ENCODE results near the gene TMUB1. TPM values are rescaled to one million over a fixed set of nuclear protein-coding genes. Genes with fewer than 3 reads are reported as not detected.

Gene TMUB1
- total and polyA plus RNA-seq, 9 of the 15 experiments (the other 6 are each of a cell fraction or from before 2014, with no cell fraction given): 0.14 to 241 (median 74.1) TPM

GRCh38 chr7:151080522-151081169, 2.6 kb downstream of the TMUB1 start, which contains the start of gene FASTK (continued):
- TF ChIP-seq NFIC (IDR thresholded peaks at IDR 0.05) (peak; percentile 55), SRSF9 (IDR thresholded peaks at IDR 0.05; ENCODE audit: borderline replicate concordance, low read depth, low read length) (no peak), LEF1 (IDR thresholded peaks at IDR 0.05) (no peak), ELK1 (CRISPR knock-in tag; IDR thresholded peaks at IDR 0.05) (no peak), ARID3B (CRISPR knock-in tag; IDR thresholded peaks at IDR 0.05; ENCODE audit: borderline replicate concordance) (no peak), ZNF586 (CRISPR knock-in tag; conservative IDR thresholded peaks at IDR 0.05) (no peak), THRA (IDR thresholded peaks at IDR 0.05) (no peak), TSC22D4 (tag; IDR thresholded peaks at IDR 0.05) (no peak), ZNF655 (CRISPR knock-in tag; IDR thresholded peaks at IDR 0.05) (no peak), SMARCC2 (IDR thresholded peaks at IDR 0.05; ENCODE audit: low read depth) (no peak), PHF21A (IDR thresholded peaks at IDR 0.05; ENCODE audit: borderline replicate concordance, low read depth) (no peak), CBX3 (IDR thresholded peaks at IDR 0.05; ENCODE audit: borderline replicate concordance in 1 of 2, low read length in 2 of 2) (peak in 1 of 2 experiments; percentile 28; a peak in 1 of 3 replicates), RNF2 (IDR thresholded peaks at IDR 0.05) (0 out of 2 replicates have a peak, but pooled peaks have one; percentile 23), HES1 (IDR thresholded peaks at IDR 0.05; ENCODE audit: low read depth) (no peak), KDM4B (IDR thresholded peaks at IDR 0.05; ENCODE audit: borderline replicate concordance in 2 of 2, low read depth in 1 of 2) (peak in 1 of 2 experiments; percentile 40; a peak in 1 of 4 replicates), JUN (IDR thresholded peaks at IDR 0.05; ENCODE audit: borderline replicate concordance, low read depth, low read length) (peak; percentile 39; the same call in 1 of the 2 replicates), JUN (CRISPR knock-in tag; IDR thresholded peaks at IDR 0.05; ENCODE audit: borderline replicate concordance) (0 out of 2 replicates have a peak, but pooled peaks have one; percentile 30), ZNF3 (CRISPR knock-in tag; IDR thresholded peaks at IDR 0.05) (no peak), CCNT2 (IDR thresholded peaks at IDR 0.05; ENCODE audit: borderline replicate concordance, extremely low read depth, insufficient read length, low read depth, low read length) (peak; percentile 97), MTA1 (IDR thresholded peaks at IDR 0.05; ENCODE audit: borderline replicate concordance) (no peak), L3MBTL2 (IDR thresholded peaks at IDR 0.05) (peak; percentile 49), CBX2 (IDR thresholded peaks at IDR 0.05; ENCODE audit: insufficient read depth, low read length, poor library complexity, severe bottlenecking) (no peak), NFE2L1 (tag; IDR thresholded peaks at IDR 0.05; ENCODE audit: borderline replicate concordance, low read depth) (no peak)

Data from K562 (cell line).